Adrenal gland (tissue), 5 donors: ENCODE data around the gene PIMREG.

Experiments used
- CTCF ChIP-seq, 6 experiments: fragments of 450-650 bp in 4 of 6; fragments of 200-600 bp in 2 of 6; sonication (generic) in 1 of 6; IDR thresholded peaks; 1 replicate in 5 of 6; 2 replicates in 1 of 6; pipeline versions ENCODE4 v1.5.1 to v1.8.0; 2016 to 2021; ENCODE audit warnings: antibody characterized with exemption in 6 of 6, mild to moderate bottlenecking in 2 of 6, moderate library complexity in 1 of 6
- POLR2A ChIP-seq, 2 donors: fragments of 450-650 bp; IDR thresholded peaks; one replicate each; pipeline ENCODE4 v1.6.1; 2017; ENCODE audit warnings: antibody characterized with exemption in 2 of 2, mild to moderate bottlenecking in 2 of 2, moderate library complexity in 1 of 2
- donor health status: DM: no; HTN: no; CAD: no.

- no peak for TF ChIP-seq CTCF (IDR thresholded peaks at IDR 0.05)
- TF ChIP-seq POLR2A (IDR thresholded peaks at IDR 0.05), result no peak
Measured at GRCh38 chr17:6437466-6437865, 6.8 kb upstream of the PIMREG start.
